GM23248 (cell line): ENCODE measurements around the gene SCAP. TPM values are rescaled to one million over a fixed set of nuclear protein-coding genes. Genes with fewer than 3 reads are reported as not detected.
"Not testable (repeated sequence)": the region's sequence is repeated elsewhere in the genome, so short reads cannot be mapped to it uniquely, and the experiment has no call there.

Source experiments
- DNase-seq: peaks from one replicate; pipeline ENCODE4 v3.0.0-alpha.2; 2015
- H2AFZ ChIP-seq: fragments of 200-600 bp; sonication (generic); 2 replicates; pipeline ENCODE4 v1.6.1; 2016; ENCODE audit warnings: antibody characterized with exemption
- H3F3A ChIP-seq: fragments of 200-600 bp; sonication (generic); 2 replicates; pipeline ENCODE4 v1.6.1; 2016; ENCODE audit warnings: mild to moderate bottlenecking, antibody characterized with exemption, mixed run types; ENCODE audit not compliant: insufficient read depth
- H3K27ac ChIP-seq: fragments of 200-600 bp; sonication (generic); 2 replicates; pipeline ENCODE4 v1.5.1; 2016; ENCODE audit warnings: mild to moderate bottlenecking
- H3K27me3 ChIP-seq: fragments of 200-600 bp; sonication (generic); replicated peaks from 2 replicates; pipeline ENCODE4 v1.6.1; 2016; ENCODE audit warnings: mild to moderate bottlenecking; ENCODE audit not compliant: insufficient read depth
- H3K36me3 ChIP-seq: fragments of 200-600 bp; sonication (generic); 2 replicates; pipeline ENCODE4 v1.6.1; 2016; ENCODE audit warnings: low read depth, mild to moderate bottlenecking
- H3K4me1 ChIP-seq: fragments of 200-600 bp; sonication (generic); 2 replicates; pipeline ENCODE4 v1.6.1; 2016; ENCODE audit warnings: mild to moderate bottlenecking; ENCODE audit not compliant: insufficient read depth
- H3K4me2 ChIP-seq: fragments of 200-600 bp; sonication (generic); one replicate; pipeline ENCODE4 v1.6.1; 2016; ENCODE audit warnings: mild to moderate bottlenecking; ENCODE audit not compliant: unreplicated experiment
- H3K4me3 ChIP-seq: fragments of 200-600 bp; sonication (generic); 2 replicates; pipeline ENCODE4 v1.5.1; 2016; ENCODE audit warnings: mild to moderate bottlenecking
- H3K79me2 ChIP-seq: fragments of 200-600 bp; sonication (generic); 2 replicates; pipeline ENCODE4 v1.6.1; 2016; ENCODE audit warnings: mild to moderate bottlenecking; ENCODE audit not compliant: insufficient read depth
- H3K9ac ChIP-seq: fragments of 200-600 bp; sonication (generic); 2 replicates; pipeline ENCODE4 v1.6.1; 2016; ENCODE audit warnings: mild to moderate bottlenecking
- H3K9me2 ChIP-seq: fragments of 200-600 bp; sonication (generic); 2 replicates; pipeline ENCODE4 v1.6.1; 2016; ENCODE audit warnings: mixed run types, mild to moderate bottlenecking, moderate library complexity; ENCODE audit not compliant: insufficient read depth
- H3K9me3 ChIP-seq: fragments of 200-600 bp; sonication (generic); one replicate; pipeline ENCODE4 v1.6.1; 2017; ENCODE audit warnings: low read depth
- H4K20me1 ChIP-seq: fragments of 200-600 bp; sonication (generic); 2 replicates; pipeline ENCODE4 v1.6.0; 2016; ENCODE audit not compliant: insufficient read depth
- EZH2 ChIP-seq: fragments of 200-600 bp; sonication (generic); IDR thresholded peaks from 2 replicates; pipeline ENCODE4 v1.6.1; 2018; ENCODE audit warnings: antibody characterized with exemption, mild to moderate bottlenecking; ENCODE audit not compliant: insufficient read depth, poor library complexity, severe bottlenecking
- EZH2phosphoT487 ChIP-seq: fragments of 200-600 bp; sonication (generic); IDR thresholded peaks from 2 replicates; pipeline ENCODE4 v1.6.1; 2018; ENCODE audit warnings: antibody characterized with exemption, moderate library complexity, mild to moderate bottlenecking, low read depth; ENCODE audit not compliant: insufficient read depth
- WGBS, 2 experiments: methylation state at CpG; one replicate each; pipeline ENCODE4 v1.1.6; 2015 to 2017; ENCODE audit warnings: low lambda C conversion rate in 2 of 2, low coverage in 1 of 2; ENCODE audit errors: missing lambda C conversion rate in 2 of 2; 5-methylcytosine and 5-hydroxymethylcytosine counted together
- in situ Hi-C: fragments of 300-500 bp; cut with MboI; formaldehyde crosslinking; loops from 2 replicates; pipeline ENCODE4 v1.15.0; 2020
- polyA plus RNA-seq: library from polyadenylated mRNA; unstranded; fragments of >200 nt; fragmentation: Nextera tagmentation; extraction: Ambion mirVana; gene quantifications from 2 replicates; pipeline ENCODE4 v1.2.1, GENCODE V29; 2016
- total RNA-seq: library from RNA; depleted of rRNA; stranded (reverse); fragments of >200 nt; shearing (Covaris generic); gene quantifications from 2 replicates; pipeline ENCODE4 v1.2.3, GENCODE V29; 2014

The SCAP gene
- total and polyA plus RNA-seq, 2 experiments from 2014 or later: 34.7 to 70.1 TPM

- DNase-seq: peak; percentile 63
- H2AFZ ChIP-seq: peak overlapping the region; percentile 95
- H3F3A ChIP-seq: no peaks in the 10 kb centered on the region
- H3K9me2 ChIP-seq: no peaks in the 10 kb centered on the region
- no peaks in the 10 kb centered on the region for H4K20me1 ChIP-seq
- in situ Hi-C loops: no loop called here
- 11% methylated on average over 35 to 36 of the region's 36 CpGs for WGBS, 2 experiments
- no peaks in the 10 kb centered on the region for H3K9me3 ChIP-seq
- H3K4me2 ChIP-seq: peak overlapping the region; percentile 96
- peaks cover 38% of the 10 kb centered on the region for H3K79me2 ChIP-seq
- H3K4me3 ChIP-seq: peak overlapping the region; percentile 95
- H3K4me1 ChIP-seq: no peaks in the 10 kb centered on the region; the same call in 1 of the 2 replicates
- no peaks in the 10 kb centered on the region for H3K27me3 ChIP-seq
- H3K9ac ChIP-seq: peak overlapping the region; percentile 85
- peak overlapping the region; percentile 79 for H3K27ac ChIP-seq
- no peak for TF ChIP-seq EZH2
- no peak for TF ChIP-seq EZH2phosphoT487
- H3K36me3 ChIP-seq: peaks cover 3% of the 10 kb centered on the region; the same call in 1 of the 2 replicates
These were observed 36.8 kb upstream of the SCAP start for GRCh38 chr3:47512416-47513124.

DNA sequence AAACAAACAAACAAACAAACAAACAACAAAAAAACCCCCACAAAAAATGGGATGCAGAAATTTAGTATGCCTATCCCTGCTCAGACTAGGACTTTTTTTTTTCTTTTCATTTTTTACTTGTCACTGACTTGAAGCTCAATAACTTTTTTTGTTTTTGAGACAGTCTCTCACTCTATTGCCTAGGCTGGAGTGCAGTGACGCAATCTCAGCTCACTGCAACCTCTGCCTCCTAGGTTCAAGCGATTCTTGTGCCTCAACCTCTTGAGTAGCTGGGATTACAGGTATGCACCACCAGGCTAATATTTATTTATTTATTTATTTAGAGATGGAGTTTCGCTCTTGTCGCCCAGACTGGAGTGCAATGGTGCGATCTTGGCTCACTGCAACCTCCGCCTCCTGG lies 29.5 kb upstream of the SCAP start:
- H3K9ac ChIP-seq, in situ Hi-C loops, H3K36me3 ChIP-seq, H3K4me1 ChIP-seq, H2AFZ ChIP-seq, H3K9me3 ChIP-seq, H3K9me2 ChIP-seq, H3K4me3 ChIP-seq, H3K27ac ChIP-seq, H3K4me2 ChIP-seq, DNase-seq, H3K27me3 ChIP-seq, H4K20me1 ChIP-seq, H3F3A ChIP-seq: not testable (repeated sequence)
- WGBS, 2 experiments: 94 to 97% methylated on average over 6 of the region's 6 CpGs
- H3K79me2 ChIP-seq: peaks cover 10% of the 10 kb centered on the region

GRCh38 chr3:47504113-47504512 lies 28.4 kb upstream of the SCAP start:
- WGBS, 2 experiments: 79 to 82% methylated on average over 7 of the region's 7 CpGs

DNA sequence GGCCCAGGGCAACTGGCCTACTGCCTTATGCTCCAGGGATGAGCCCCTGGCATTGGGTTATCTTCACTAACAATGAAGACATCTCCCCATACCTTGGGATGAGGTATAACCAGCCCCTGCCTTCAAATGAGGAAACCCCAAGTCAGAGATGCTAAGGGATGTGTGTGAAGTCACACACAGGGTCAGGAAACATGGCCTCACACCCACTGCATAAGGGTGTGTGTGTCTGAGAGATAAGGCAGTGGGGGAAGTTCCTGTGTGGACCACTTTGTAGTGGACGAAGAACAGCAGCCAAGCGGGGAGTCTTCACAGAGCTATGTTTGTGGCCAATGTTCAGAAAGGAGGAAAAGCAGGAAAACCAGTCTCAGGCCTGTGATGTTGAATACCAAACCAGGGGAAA lies 27.3 kb upstream of the SCAP start:
- H3K27ac ChIP-seq: no peak overlapping the region
- no peaks in the 10 kb centered on the region for H3K27me3 ChIP-seq
- TF ChIP-seq EZH2: no peak
- TF ChIP-seq EZH2phosphoT487: no peak
- H3K4me2 ChIP-seq: no peak overlapping the region
- H3K4me1 ChIP-seq: no peaks in the 10 kb centered on the region
- no peaks in the 10 kb centered on the region for H3F3A ChIP-seq
- no peaks in the 10 kb centered on the region for H4K20me1 ChIP-seq
- H3K4me3 ChIP-seq: no peak overlapping the region
- no peaks in the 10 kb centered on the region for H3K9me2 ChIP-seq
- no peaks in the 10 kb centered on the region for H3K9me3 ChIP-seq
- H3K79me2 ChIP-seq: no peaks in the 10 kb centered on the region
- no peak for DNase-seq
- peaks cover 7% of the 10 kb centered on the region; the same call in 1 of the 2 replicates for H3K36me3 ChIP-seq
- 100% methylated on average over 2 of the region's 2 CpGs for WGBS, 2 experiments
- in situ Hi-C loops: no loop called here
- no peak overlapping the region for H3K9ac ChIP-seq
- no peak overlapping the region for H2AFZ ChIP-seq

More at GRCh38 chr3:47504113-47504512, 28.4 kb upstream of the SCAP start:
- Histone ChIP-seq H3K79me2 (peaks cover under 1% of the 10 kb centered on the region; the same call in 1 of the 2 replicates), H3K4me3 (no peak overlapping the region), H3K4me1 (no peaks in the 10 kb centered on the region), H3K4me2 (no peak overlapping the region), H3K36me3 (peaks cover 7% of the 10 kb centered on the region; the same call in 1 of the 2 replicates), H3K9me3 (no peaks in the 10 kb centered on the region), H4K20me1 (no peaks in the 10 kb centered on the region), H3K9ac (no peak overlapping the region), H2AFZ (no peak overlapping the region), H3K27ac (no peak overlapping the region), H3F3A (no peaks in the 10 kb centered on the region), H3K9me2 (no peaks in the 10 kb centered on the region), H3K27me3 (no peaks in the 10 kb centered on the region)
- no peak for TF ChIP-seq EZH2phosphoT487
- TF ChIP-seq EZH2: no peak
- no peak for DNase-seq
- in situ Hi-C loops: no loop called here

- Histone ChIP-seq H3K9me2 (no peaks in the 10 kb centered on the region), H4K20me1 (no peaks in the 10 kb centered on the region), H3K27me3 (no peaks in the 10 kb centered on the region), H3K79me2 (no peaks in the 10 kb centered on the region), H3K9ac (no peak overlapping the region), H3K36me3 (peaks cover 7% of the 10 kb centered on the region; the same call in 1 of the 2 replicates), H3K4me1 (no peaks in the 10 kb centered on the region), H3K4me2 (no peak overlapping the region), H3K9me3 (no peaks in the 10 kb centered on the region), H2AFZ (no peak overlapping the region), H3F3A (no peaks in the 10 kb centered on the region), H3K4me3 (no peak overlapping the region), H3K27ac (no peak overlapping the region)
- TF ChIP-seq EZH2phosphoT487 (no peak), EZH2 (no peak)
- DNase-seq: no peak
- in situ Hi-C loops: no loop called here
These were observed 21.2 kb upstream of the SCAP start for GRCh38 chr3:47496892-47497291.
